ENCODE data around the gene SLC6A17.
A peak's percentile ranks its signal among the peaks of the same experiment; 100 is the strongest.

The SLC6A17 gene

DNA sequence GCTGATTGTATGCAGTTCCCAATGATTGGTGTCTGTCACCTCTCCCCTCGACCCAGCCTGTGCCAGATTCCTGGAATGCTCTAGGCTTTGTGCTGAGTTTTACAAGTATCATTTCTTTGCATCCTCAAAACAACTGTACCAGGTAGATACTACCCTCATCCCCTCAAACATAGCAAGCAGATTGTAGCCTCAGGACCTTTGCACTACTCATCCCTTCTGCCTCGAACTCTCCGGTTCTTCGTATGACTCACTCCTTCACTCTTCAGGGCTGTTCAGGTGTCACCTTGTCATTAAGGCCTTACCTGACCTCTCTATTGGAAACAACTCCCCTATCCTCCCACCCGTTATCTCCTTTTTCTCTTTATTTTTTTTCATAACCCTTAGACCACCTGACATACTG is 67.8 kb downstream of the SLC6A17 start:
- Mint-ChIP-seq H3K4me3 (no peak overlapping the region), H3K4me1 (peaks cover 4% of the 10 kb centered on the region)
- CTCF ChIA-PET, result no interaction called here

GRCh38 chr1:110218739-110219138 is 68.4 kb downstream of the SLC6A17 start:
- H3K4me1 Mint-ChIP-seq, result no peaks in the 10 kb centered on the region
- no peaks in the 10 kb centered on the region for H3K36me3 Mint-ChIP-seq
- H3K4me3 Mint-ChIP-seq, result no peak overlapping the region
- CTCF ChIA-PET, result interaction anchor here (4.3 kb wide), 1 partner anchor 11 kb away, joined by 18 read pairs; no protein-coding TSS in a partner anchor
- H3K27me3 Mint-ChIP-seq, result peaks cover 1% of the 10 kb centered on the region
- DNase-seq, result no peak
- H3K9me3 Mint-ChIP-seq, result no peaks in the 10 kb centered on the region
- H3K27ac Mint-ChIP-seq, result no peak overlapping the region

More for the DNA sequence above, 67.8 kb downstream of the SLC6A17 start:
- no peak overlapping the region for H3K27ac Mint-ChIP-seq
- H3K9me3 Mint-ChIP-seq, result no peaks in the 10 kb centered on the region
- no peak for DNase-seq
- peaks cover 7% of the 10 kb centered on the region for H3K27me3 Mint-ChIP-seq
- H3K36me3 Mint-ChIP-seq, result peaks cover under 1% of the 10 kb centered on the region

DNA sequence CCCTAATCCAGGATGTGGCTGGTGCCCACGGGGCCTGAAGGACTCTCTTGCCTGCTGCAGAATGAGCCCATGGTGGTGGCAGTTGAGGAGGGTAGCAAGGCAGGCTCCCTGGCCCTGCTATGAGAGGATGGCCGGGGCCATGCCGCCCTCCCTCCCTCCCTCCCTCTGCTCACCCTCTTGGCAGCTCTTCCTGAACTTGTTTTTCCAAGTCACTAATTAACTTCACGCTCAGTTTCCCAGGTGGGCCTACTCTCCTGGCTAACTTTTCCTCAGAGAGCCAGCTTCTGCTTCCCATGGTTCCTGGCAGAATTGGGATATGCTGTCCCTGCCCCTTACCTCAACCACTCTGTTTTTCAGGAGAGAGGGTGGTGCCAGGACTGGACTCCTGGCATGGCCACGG is 70.0 kb downstream of the SLC6A17 start:
- no peaks in the 10 kb centered on the region for H3K27me3 Mint-ChIP-seq
- CTCF ChIA-PET, result interaction anchor here (1.1 to 4.3 kb wide), 2 partner anchors 13 to 275 kb away, joined by 3 to 18 read pairs; no protein-coding TSS in a partner anchor
- no peak overlapping the region for H3K4me3 Mint-ChIP-seq
- H3K4me1 Mint-ChIP-seq, result no peaks in the 10 kb centered on the region
- H3K27ac Mint-ChIP-seq, result no peak overlapping the region
- no peaks in the 10 kb centered on the region for H3K9me3 Mint-ChIP-seq
- no peak for DNase-seq
- H3K36me3 Mint-ChIP-seq, result no peaks in the 10 kb centered on the region

DNA sequence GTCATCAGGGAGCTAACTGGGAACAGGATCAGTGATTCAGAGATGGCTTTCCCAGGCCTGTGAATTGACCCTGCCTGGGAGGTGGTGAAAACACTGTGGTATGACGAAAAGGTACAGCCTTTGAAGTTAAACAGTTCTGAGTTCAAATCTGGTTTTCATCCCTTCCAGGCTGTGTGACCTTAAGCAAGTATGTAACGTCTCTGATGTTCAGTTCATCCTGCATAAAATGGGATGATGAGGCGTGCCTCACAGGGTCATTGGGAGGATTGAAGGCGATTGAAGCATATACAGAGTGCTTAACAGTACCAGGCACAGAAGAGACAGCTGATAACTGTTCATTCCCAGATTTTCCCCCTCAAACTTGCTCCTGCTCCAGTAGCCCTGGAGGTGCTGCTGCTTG is 70.8 kb downstream of the SLC6A17 start:
- CTCF ChIA-PET, result interaction anchor here (4.3 kb wide), 1 partner anchor 14 kb away, joined by 18 read pairs; no protein-coding TSS in a partner anchor
- Mint-ChIP-seq H3K27ac (no peak overlapping the region), H3K4me1 (no peaks in the 10 kb centered on the region), H3K9me3 (no peaks in the 10 kb centered on the region), H3K27me3 (no peaks in the 10 kb centered on the region), H3K36me3 (no peaks in the 10 kb centered on the region), H3K4me3 (no peak overlapping the region)
- DNase-seq, result no peak

DNA sequence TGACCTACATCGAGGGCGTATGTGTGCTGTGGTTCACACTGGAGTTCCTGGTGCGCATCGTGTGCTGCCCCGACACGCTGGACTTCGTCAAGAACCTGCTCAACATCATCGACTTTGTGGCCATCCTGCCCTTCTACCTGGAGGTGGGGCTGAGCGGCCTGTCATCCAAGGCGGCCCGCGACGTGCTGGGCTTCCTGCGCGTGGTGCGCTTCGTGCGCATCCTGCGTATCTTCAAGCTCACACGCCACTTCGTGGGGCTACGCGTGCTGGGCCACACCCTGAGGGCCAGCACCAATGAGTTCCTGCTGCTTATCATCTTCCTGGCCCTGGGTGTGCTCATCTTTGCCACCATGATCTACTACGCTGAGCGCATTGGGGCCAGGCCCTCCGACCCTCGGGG is 72.8 kb downstream of the SLC6A17 start:
- peak overlapping the region; percentile 50 for H3K27ac Mint-ChIP-seq
- DNase-seq, result no peak
- CTCF ChIA-PET, result interaction anchor here (0.8 kb wide), 1 partner anchor 19 kb away, joined by 3 read pairs; no protein-coding TSS in a partner anchor

GRCh38 chr1:110223581-110223980 is 73.3 kb downstream of the SLC6A17 start:
- Mint-ChIP-seq H3K27ac (peak overlapping the region; percentile 50), H3K4me3 (no peak overlapping the region), H3K36me3 (no peaks in the 10 kb centered on the region), H3K27me3 (no peaks in the 10 kb centered on the region), H3K4me1 (no peaks in the 10 kb centered on the region), H3K9me3 (no peaks in the 10 kb centered on the region)
- CTCF ChIA-PET, result interaction anchor here (0.6 kb wide), 1 partner anchor 248 kb away, joined by 3 read pairs; no protein-coding TSS in a partner anchor
- DNase-seq, result no peak

More for the DNA sequence above, 72.8 kb downstream of the SLC6A17 start:
- Mint-ChIP-seq H3K27me3 (no peaks in the 10 kb centered on the region), H3K36me3 (no peaks in the 10 kb centered on the region), H3K4me3 (no peak overlapping the region), H3K4me1 (no peaks in the 10 kb centered on the region), H3K9me3 (no peaks in the 10 kb centered on the region)

DNA sequence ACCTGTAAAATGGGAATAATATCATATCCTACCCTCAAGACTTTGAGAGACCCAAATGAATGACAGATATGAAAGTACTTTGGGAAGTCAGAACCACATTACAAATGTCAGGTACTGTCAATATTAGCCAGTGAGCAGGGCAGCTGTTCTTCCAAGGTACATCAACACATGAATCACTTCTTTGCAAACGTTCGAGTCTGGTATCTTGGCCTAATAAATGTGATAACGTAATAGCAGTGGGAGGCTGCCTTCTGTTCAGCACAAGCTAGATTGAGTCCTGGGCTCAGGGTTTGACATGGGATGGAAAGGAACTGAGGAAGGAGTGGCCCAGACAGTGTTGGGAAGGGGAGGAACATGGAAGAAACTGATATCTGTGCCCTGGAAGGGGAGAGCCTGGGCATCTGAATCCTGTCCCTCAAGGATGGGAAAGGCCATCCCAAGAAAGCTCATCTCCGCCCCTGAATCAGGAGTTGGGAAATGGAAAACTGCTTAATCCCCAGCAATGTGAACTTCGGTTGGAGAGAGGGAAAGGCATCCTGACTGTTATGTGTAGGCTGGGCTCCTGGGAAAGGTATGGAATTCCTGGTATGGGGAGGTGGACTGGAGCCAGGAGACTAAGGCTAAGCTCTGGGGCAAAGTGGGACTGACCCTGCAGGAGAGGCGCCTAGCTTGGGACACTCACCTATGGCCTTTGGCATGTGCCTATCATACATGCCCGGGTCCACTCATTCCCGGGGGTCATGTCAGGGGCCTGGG is 74.1 kb downstream of the SLC6A17 start:
- no peak overlapping the region for H3K27ac Mint-ChIP-seq
- CTCF ChIA-PET, result interaction anchor here (0.6 kb wide), 1 partner anchor 247 kb away, joined by 3 read pairs; no protein-coding TSS in a partner anchor
- no peak overlapping the region for H3K4me3 Mint-ChIP-seq
- H3K36me3 Mint-ChIP-seq, result no peaks in the 10 kb centered on the region
- no peaks in the 10 kb centered on the region for H3K27me3 Mint-ChIP-seq
- H3K9me3 Mint-ChIP-seq, result no peaks in the 10 kb centered on the region
- DNase-seq, result no peak
- H3K4me1 Mint-ChIP-seq, result no peaks in the 10 kb centered on the region

GRCh38 chr1:110225212-110225611 is 74.9 kb downstream of the SLC6A17 start:
- no peaks in the 10 kb centered on the region for H3K9me3 Mint-ChIP-seq

DNA sequence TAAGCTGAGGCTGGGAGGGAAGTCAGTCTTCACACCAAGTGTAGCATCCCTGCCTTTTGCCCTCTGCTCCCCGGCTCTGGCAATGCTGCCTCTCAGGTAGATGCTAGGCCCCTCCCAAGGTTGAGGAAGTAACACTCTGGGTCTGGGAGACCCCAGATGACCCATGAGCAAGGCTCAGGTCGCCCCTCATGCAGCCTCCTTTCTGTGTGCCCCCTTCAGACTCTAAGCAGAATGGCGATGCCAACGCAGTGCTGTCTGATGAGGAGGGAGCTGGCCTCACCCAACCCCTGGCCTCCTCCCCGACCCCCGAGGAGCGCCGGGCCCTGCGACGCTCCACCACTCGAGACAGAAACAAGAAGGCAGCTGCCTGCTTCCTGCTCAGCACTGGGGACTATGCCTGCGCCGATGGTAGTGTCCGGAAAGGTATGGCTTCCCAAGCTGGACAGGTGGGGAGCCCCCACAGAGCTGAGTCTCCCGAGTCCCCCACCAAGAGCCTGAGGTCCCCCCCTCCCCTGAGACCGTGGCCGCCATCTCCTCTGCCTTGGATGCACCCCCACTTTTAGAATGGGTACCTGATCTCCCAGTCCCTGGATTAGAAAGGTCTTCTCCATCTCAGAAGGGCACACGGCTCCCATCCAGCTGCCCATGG is 75.6 kb downstream of the SLC6A17 start:
- Mint-ChIP-seq H3K36me3 (no peaks in the 10 kb centered on the region), H3K9me3 (no peaks in the 10 kb centered on the region), H3K4me1 (no peaks in the 10 kb centered on the region), H3K27ac (no peak overlapping the region), H3K4me3 (no peak overlapping the region), H3K27me3 (no peaks in the 10 kb centered on the region)
- CTCF ChIA-PET, result no interaction called here
- DNase-seq, result no peak

More at GRCh38 chr1:110225212-110225611, 74.9 kb downstream of the SLC6A17 start:
- H3K27me3 Mint-ChIP-seq, result no peaks in the 10 kb centered on the region
- no peak overlapping the region for H3K4me3 Mint-ChIP-seq
- no peaks in the 10 kb centered on the region for H3K36me3 Mint-ChIP-seq
- H3K4me1 Mint-ChIP-seq, result no peaks in the 10 kb centered on the region
- H3K27ac Mint-ChIP-seq, result no peak overlapping the region
- DNase-seq, result no peak
- CTCF ChIA-PET, result no interaction called here

DNA sequence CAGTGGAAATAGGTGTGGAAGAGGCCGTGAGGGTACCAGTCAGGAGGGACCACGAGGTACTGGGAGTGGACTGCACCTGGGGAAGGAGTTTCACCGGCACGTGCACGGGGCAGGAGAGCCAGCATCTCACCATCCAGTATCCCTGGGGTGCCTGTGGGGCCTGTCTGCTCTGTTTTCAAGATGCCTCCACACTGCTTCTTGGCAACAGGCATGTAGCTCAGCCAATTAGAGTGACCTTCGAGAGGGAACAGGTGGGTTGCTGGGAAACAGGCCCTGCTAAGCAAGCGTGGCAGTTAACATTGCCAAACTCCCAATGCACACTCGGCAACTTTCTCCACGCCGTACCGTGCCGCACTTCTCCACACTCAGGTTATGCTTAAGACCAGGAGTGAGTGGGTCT is 77.5 kb downstream of the SLC6A17 start:
- Mint-ChIP-seq H3K9me3 (no peaks in the 10 kb centered on the region), H3K27me3 (no peaks in the 10 kb centered on the region), H3K4me1 (no peaks in the 10 kb centered on the region), H3K27ac (no peak overlapping the region), H3K4me3 (no peak overlapping the region), H3K36me3 (no peaks in the 10 kb centered on the region)
- CTCF ChIA-PET, result no interaction called here
- no peak for DNase-seq

DNA sequence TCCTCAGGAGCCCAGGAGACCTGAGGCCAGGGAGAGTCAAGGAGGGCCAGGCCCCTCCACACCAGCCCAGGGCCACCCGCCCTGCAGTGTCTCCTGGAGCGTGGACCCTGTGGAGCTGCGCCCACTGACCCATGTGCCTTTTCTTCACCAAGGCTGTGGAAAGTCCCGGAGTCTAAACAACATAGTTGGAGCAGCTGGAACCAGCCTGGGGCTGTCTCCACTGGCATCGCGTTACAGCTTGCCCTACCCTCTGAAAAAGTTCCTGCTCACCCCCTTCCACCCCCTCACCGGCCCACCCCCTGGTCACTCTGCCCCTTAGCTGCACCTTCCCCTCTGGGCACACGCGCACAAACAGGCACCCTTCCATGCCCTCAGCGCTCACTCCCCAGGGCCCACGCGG is 78.1 kb downstream of the SLC6A17 start:
- no peak overlapping the region for H3K27ac Mint-ChIP-seq
- no peaks in the 10 kb centered on the region for H3K36me3 Mint-ChIP-seq
- no peaks in the 10 kb centered on the region for H3K9me3 Mint-ChIP-seq
- H3K27me3 Mint-ChIP-seq, result no peaks in the 10 kb centered on the region
- no peaks in the 10 kb centered on the region for H3K4me1 Mint-ChIP-seq
- no peak for DNase-seq
- CTCF ChIA-PET, result interaction anchor here (0.6 to 1.0 kb wide), 2 partner anchors 21 to 232 kb away, joined by 3 to 4 read pairs; no protein-coding TSS in a partner anchor
- H3K4me3 Mint-ChIP-seq, result no peak overlapping the region

DNA sequence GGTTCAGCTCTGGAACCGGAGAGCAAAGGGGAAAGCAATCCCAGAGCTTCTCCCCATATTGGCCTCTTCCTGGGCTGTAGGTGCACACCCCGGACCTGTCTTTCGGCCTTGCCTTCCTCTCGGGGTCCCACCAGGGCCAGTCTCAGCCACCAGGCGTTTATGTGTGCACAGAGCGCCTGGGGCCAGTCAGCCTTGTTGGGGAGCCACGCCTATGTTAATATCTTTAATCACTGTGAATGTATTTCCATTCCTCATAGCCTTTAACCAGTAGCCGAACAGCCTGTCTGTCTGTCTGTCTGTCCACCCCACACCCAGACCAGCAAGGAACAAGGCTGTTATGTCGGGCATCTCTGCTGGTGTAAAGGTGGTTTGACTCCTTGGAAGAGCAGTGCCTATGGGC is 78.6 kb downstream of the SLC6A17 start:
- Mint-ChIP-seq H3K36me3 (no peaks in the 10 kb centered on the region), H3K27ac (no peak overlapping the region), H3K27me3 (no peaks in the 10 kb centered on the region), H3K4me3 (no peak overlapping the region), H3K4me1 (no peaks in the 10 kb centered on the region), H3K9me3 (no peaks in the 10 kb centered on the region)
- CTCF ChIA-PET, result interaction anchor here (0.6 to 1.0 kb wide), 2 partner anchors 22 to 232 kb away, joined by 3 to 4 read pairs; no protein-coding TSS in a partner anchor
- DNase-seq, result no peak

GRCh38 chr1:110229348-110230001 is 79.2 kb downstream of the SLC6A17 start:
- no peaks in the 10 kb centered on the region for H3K36me3 Mint-ChIP-seq
- no peaks in the 10 kb centered on the region for H3K9me3 Mint-ChIP-seq
- CTCF ChIA-PET, result interaction anchor here (1.0 kb wide), 1 partner anchor 231 kb away, joined by 3 read pairs; no protein-coding TSS in a partner anchor
- DNase-seq, result no peak
- H3K4me1 Mint-ChIP-seq, result no peaks in the 10 kb centered on the region
- H3K27me3 Mint-ChIP-seq, result no peaks in the 10 kb centered on the region
- no peak overlapping the region for H3K4me3 Mint-ChIP-seq
- no peak overlapping the region for H3K27ac Mint-ChIP-seq
